CD4-positive, alpha-beta memory T cell (primary cell): ENCODE results near the gene METTL1. TPM values are rescaled to one million over a fixed set of nuclear protein-coding genes. Genes with fewer than 3 reads are reported as not detected.

ENCODE experiments used
- CTCF ChIA-PET: fragments of 350-600 bp; sonication (Branson Sonifier 250); formaldehyde crosslinking; loops from one replicate; lab custom pipeline; 2021; ENCODE audit warnings: inconsistent platforms; ENCODE audit not compliant: partially characterized antibody; lab: Charles Lee
- POLR2A ChIA-PET: fragments of 350-600 bp; sonication (Branson Sonifier 250); formaldehyde crosslinking; loops from one replicate; lab custom pipeline; 2021; ENCODE audit not compliant: partially characterized antibody; lab: Charles Lee
- DNase-seq, 5 donors: peaks; one replicate each; pipeline versions ENCODE4 v3.0.0 to v3.0.0-alpha.2; 2020 to 2022; ENCODE audit warnings: mixed read lengths in 1 of 5
- H3K27ac ChIP-seq: one replicate; pipeline ENCODE4 v1.7.0; 2013; ENCODE audit warnings: low read depth, low read length
- H3K27me3 ChIP-seq: 2 replicates; pipeline ENCODE4 v1.7.0; 2013; ENCODE audit warnings: mild to moderate bottlenecking, low read length, moderate library complexity; ENCODE audit not compliant: insufficient read depth
- H3K36me3 ChIP-seq: 2 replicates; pipeline ENCODE4 v1.7.0; 2013; ENCODE audit warnings: mild to moderate bottlenecking, low read length, moderate library complexity; ENCODE audit not compliant: insufficient read depth
- H3K4me1 ChIP-seq: 2 replicates; pipeline ENCODE4 v1.7.0; 2013; ENCODE audit warnings: mild to moderate bottlenecking, low read length, moderate library complexity; ENCODE audit not compliant: insufficient read depth
- H3K4me3 ChIP-seq, 2 donors: one replicate each; pipeline ENCODE4 v1.7.0; 2013; ENCODE audit warnings: low read length in 2 of 2, mild to moderate bottlenecking in 1 of 2
- H3K9me3 ChIP-seq, 2 donors: one replicate each; pipeline ENCODE4 v1.7.0; 2013; ENCODE audit warnings: low read length in 2 of 2, control low read depth in 1 of 2; ENCODE audit not compliant: control insufficient read depth in 1 of 2
- H3K27ac Mint-ChIP-seq, 7 donors: one replicate each; pipeline ENCODE4 v1.8.0; 2020 to 2021; ENCODE audit warnings: mixed read lengths in 7 of 7, mild to moderate bottlenecking in 6 of 7, inconsistent platforms in 3 of 7, moderate library complexity in 3 of 7
- H3K27me3 Mint-ChIP-seq, 2 donors: one replicate each; pipeline ENCODE4 v1.8.0; 2020 to 2021; ENCODE audit warnings: mixed read lengths in 2 of 2
- H3K36me3 Mint-ChIP-seq, 2 donors: one replicate each; pipeline ENCODE4 v1.8.0; 2020 to 2021; ENCODE audit warnings: mixed read lengths in 2 of 2, inconsistent platforms in 1 of 2, mild to moderate bottlenecking in 1 of 2
- H3K4me1 Mint-ChIP-seq, 4 donors: one replicate each; pipeline ENCODE4 v1.8.0; 2020 to 2021; ENCODE audit warnings: mixed read lengths in 4 of 4, mild to moderate bottlenecking in 1 of 4
- H3K4me3 Mint-ChIP-seq, 8 donors: one replicate each; pipeline ENCODE4 v1.8.0; 2020 to 2021; ENCODE audit warnings: mixed read lengths in 8 of 8, mild to moderate bottlenecking in 7 of 8, moderate library complexity in 6 of 8, inconsistent platforms in 3 of 8
- H3K9me3 Mint-ChIP-seq, 8 donors: one replicate each; pipeline ENCODE4 v1.8.0; 2020 to 2021; ENCODE audit warnings: mixed read lengths in 8 of 8, mild to moderate bottlenecking in 5 of 8, inconsistent platforms in 3 of 8, moderate library complexity in 1 of 8
- intact Hi-C: fragments of 100-400 bp; cut with micrococcal nuclease; formaldehyde crosslinking; loops from one replicate; pipeline ENCODE4 v1.15.1; 2023
- polyA plus RNA-seq, 2 donors: library from polyadenylated mRNA; unstranded; fragments of 300-500 nt; fragmentation: Illumina TruSeq; gene quantifications; one replicate each; pipeline ENCODE4 v1.2.3, GENCODE V29; 2021
- total RNA-seq, 2 experiments: library from RNA; stranded (reverse); gene quantifications; one replicate each; pipeline ENCODE4 v1.2.3, GENCODE V29; 2021

Gene METTL1
- total and polyA plus RNA-seq, 4 experiments from 2014 or later = 9.9 to 19.1 (median 13.6) TPM

DNA sequence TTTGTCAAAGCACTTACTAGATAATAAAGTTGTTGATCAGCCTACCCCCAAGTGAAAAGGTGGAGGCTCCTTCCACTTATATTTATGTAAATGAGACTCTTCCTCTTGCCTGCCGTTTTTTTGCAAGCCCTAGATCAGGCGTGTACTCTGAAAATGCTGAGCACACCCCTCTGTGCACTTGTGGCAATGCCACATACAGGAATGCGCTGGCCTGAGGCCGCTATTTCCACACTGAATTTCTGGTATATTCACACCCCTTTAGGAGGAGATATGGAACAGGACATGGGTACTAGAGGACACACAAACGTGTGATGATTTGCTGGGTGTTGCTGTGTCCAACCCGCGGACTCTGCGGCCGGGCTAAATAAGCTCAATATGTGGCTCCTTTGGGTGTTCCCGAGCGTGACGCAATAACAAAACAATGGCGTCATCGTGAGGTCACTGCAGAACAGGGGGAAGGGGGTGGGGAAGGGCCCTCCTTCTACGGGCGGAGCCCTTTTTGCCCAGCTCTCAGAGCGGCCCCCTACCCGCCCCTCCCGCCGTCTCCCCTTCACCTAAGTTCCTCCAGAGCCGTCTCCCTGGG lies 27.6 kb downstream of the METTL1 start:
- Mint-ChIP-seq H3K4me3 (peak overlapping the region; percentile 86 to 97 (median 92)), H3K27me3 (no peaks in the 10 kb centered on the region), H3K4me1 (peaks cover 32 to 64% (median 48%) of the 10 kb centered on the region in 4 donors), H3K9me3 (peaks cover 0 to 2% (median 0%) of the 10 kb centered on the region in 8 donors), H3K27ac (peak overlapping the region; percentile 88 to 99 (median 97)), H3K36me3 (peaks cover 16 to 46% of the 10 kb centered on the region in 2 donors)
- H3K4me3 ChIP-seq = peak overlapping the region; percentile 72 to 83
- H3K27me3 ChIP-seq = no peaks in the 10 kb centered on the region
- intact Hi-C loops = loop anchor here (1.0 to 5.0 kb wide), 3 partner anchors 8 to 282 kb away; partner anchors contain the start of genes ARHGAP9 and CDK4
- peak overlapping the region; percentile 93 for H3K27ac ChIP-seq
- peaks cover 55% of the 10 kb centered on the region for H3K4me1 ChIP-seq
- H3K9me3 ChIP-seq = no peaks in the 10 kb centered on the region
- POLR2A ChIA-PET = interaction anchor here (0.8 to 2.3 kb wide), 23 partner anchors 8 to 267 kb away, joined by 3 to 17 read pairs (median 5); partner anchors contain the start of genes ARHGAP9, CDK4, CYP27B1 and EEF1AKMT3
- peak in 2 of 5 donors; percentile 76 to 82 for DNase-seq
- CTCF ChIA-PET = interaction anchor here (1.1 to 6.3 kb wide), 11 partner anchors 10 to 161 kb away, joined by 3 to 51 read pairs (median 4); partner anchors contain the start of genes MARCHF9 and OS9
- H3K36me3 ChIP-seq = peaks cover 22% of the 10 kb centered on the region

GRCh38 chr12:57743769-57744168 lies 28.1 kb downstream of the METTL1 start:
- Histone ChIP-seq H3K27ac (peak overlapping the region; percentile 93), H3K4me1 (peaks cover 61% of the 10 kb centered on the region), H3K36me3 (peaks cover 17% of the 10 kb centered on the region), H3K9me3 (no peaks in the 10 kb centered on the region), H3K4me3 (no peak overlapping the region), H3K27me3 (no peaks in the 10 kb centered on the region)
- ChIA-PET CTCF (interaction anchor here (1.1 to 6.3 kb wide), 4 partner anchors 10 to 159 kb away, joined by 3 to 51 read pairs (median 8); partner anchors contain the start of gene MARCHF9), POLR2A (interaction anchor here (0.7 to 2.3 kb wide), 11 partner anchors 8 to 267 kb away, joined by 3 to 17 read pairs (median 5); partner anchors contain the start of genes CDK4, EEF1AKMT3, MBD6 and METTL1)
- no peaks in the 10 kb centered on the region for H3K27me3 Mint-ChIP-seq
- H3K4me1 Mint-ChIP-seq = peaks cover 33 to 69% (median 51%) of the 10 kb centered on the region in 4 donors
- H3K4me3 Mint-ChIP-seq = peak overlapping the region in 7 of 8 donors; percentile 86 to 97 (median 94)
- peak overlapping the region; percentile 88 to 99 (median 97) for H3K27ac Mint-ChIP-seq
- peaks cover 16 to 44% of the 10 kb centered on the region in 2 donors for H3K36me3 Mint-ChIP-seq
- no peak for DNase-seq
- intact Hi-C loops = loop anchor here (1.0 to 5.0 kb wide), 3 partner anchors 9 to 281 kb away; partner anchors contain the start of genes ARHGAP9 and CDK4
- peaks cover 0 to 2% (median 0%) of the 10 kb centered on the region in 8 donors for H3K9me3 Mint-ChIP-seq

DNA sequence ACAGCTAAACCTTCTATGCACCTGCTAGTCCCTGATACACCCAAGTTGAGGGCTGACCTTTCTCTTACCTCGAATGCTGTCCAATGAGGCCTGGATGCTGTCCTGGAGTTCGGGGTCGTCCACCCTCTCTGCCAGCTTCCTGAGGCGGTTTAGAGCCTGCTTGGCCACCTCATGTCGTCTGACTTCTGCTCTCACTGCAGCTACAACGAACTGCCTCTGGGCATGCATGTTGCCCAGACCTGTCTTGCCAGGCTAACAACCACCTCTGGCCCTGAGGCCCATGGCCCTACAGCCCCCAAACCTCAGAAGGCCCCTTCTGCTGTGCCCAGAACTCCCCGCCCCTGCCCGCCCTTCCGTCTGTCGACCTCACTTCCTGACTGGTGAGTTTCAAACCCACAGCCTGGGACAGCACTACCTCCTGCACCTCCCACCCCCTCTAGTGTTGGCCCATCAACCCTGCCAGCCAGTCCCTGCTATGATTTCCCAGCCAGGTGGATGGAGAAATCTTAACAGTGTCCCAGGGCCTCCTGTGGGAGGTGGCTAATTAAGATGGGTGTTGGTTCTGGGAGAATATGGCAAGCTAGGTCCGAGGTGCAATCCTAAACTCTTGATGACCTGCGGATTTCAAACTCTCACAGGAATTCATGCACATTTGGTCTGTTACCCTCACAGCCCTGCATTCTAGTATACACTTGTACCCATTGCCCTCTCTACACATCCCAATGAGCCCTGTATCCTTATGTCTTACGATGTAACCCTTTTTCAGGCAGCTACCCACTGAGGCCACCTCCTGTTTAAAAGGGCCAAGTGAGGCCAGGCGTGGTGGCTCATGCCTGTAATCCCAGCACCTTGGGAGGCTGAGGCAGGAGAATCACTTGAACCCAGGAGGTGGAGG lies 29.8 kb downstream of the METTL1 start:
- CTCF ChIA-PET = interaction anchor here (0.6 to 6.3 kb wide), 22 partner anchors 8 to 284 kb away, joined by 3 to 51 read pairs (median 5); partner anchors contain the start of genes B4GALNT1, CDK4, MARCHF9 and OS9
- peaks cover 64% of the 10 kb centered on the region for H3K4me1 ChIP-seq

DNA sequence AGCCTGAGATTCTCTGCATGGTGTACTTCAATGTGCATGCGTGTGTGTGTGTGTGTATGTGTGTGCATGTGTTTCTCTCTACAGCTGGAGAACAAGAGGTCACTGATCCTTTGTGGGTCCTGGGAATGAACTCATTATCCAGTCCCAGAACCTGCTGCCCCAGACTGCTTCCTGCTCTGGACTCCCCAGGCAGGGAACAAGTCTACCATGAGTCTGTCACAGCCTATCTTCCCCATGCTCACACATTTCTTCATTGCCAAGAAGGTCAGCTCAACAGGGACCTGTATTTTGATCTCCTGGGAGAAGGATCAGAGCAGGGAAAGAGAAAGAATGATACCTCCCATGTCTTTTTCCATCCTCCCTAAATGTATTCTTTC lies 30.5 kb downstream of the METTL1 start:
- H3K9me3 ChIP-seq = no peaks in the 10 kb centered on the region
- ChIA-PET POLR2A (interaction anchor here (0.9 to 3.4 kb wide), 27 partner anchors 9 to 1095 kb away, joined by 3 to 34 read pairs (median 5); partner anchors contain the start of genes ARHGAP9, B4GALNT1, CDK4 and CYP27B1), CTCF (interaction anchor here (0.7 to 6.3 kb wide), 21 partner anchors 9 to 283 kb away, joined by 3 to 51 read pairs (median 5); partner anchors contain the start of genes B4GALNT1, CDK4, MARCHF9 and OS9)
- H3K36me3 ChIP-seq = peaks cover 7% of the 10 kb centered on the region
- peaks cover 0 to 2% (median 0%) of the 10 kb centered on the region in 8 donors for H3K9me3 Mint-ChIP-seq
- H3K27me3 ChIP-seq = no peaks in the 10 kb centered on the region
- H3K4me1 ChIP-seq = peaks cover 71% of the 10 kb centered on the region
- peak overlapping the region; percentile 88 to 99 (median 97) for H3K27ac Mint-ChIP-seq
- peak overlapping the region; percentile 7 to 96 for H3K4me3 ChIP-seq
- H3K4me1 Mint-ChIP-seq = peaks cover 36 to 72% (median 55%) of the 10 kb centered on the region in 4 donors
- DNase-seq = no peak
- H3K27me3 Mint-ChIP-seq = no peaks in the 10 kb centered on the region
- H3K36me3 Mint-ChIP-seq = peaks cover 10 to 37% of the 10 kb centered on the region in 2 donors
- peak overlapping the region; percentile 92 for H3K27ac ChIP-seq
- H3K4me3 Mint-ChIP-seq = peak overlapping the region; percentile 87 to 98 (median 94)
- intact Hi-C loops = loop anchor here (1.0 to 5.0 kb wide), 5 partner anchors 13 to 279 kb away; partner anchors contain the start of genes ARHGAP9, DDIT3 and MARCHF9

More for the DNA sequence above, 29.8 kb downstream of the METTL1 start:
- POLR2A ChIA-PET = interaction anchor here (0.9 to 3.4 kb wide), 25 partner anchors 8 to 1096 kb away, joined by 3 to 34 read pairs (median 5); partner anchors contain the start of genes ARHGAP9, B4GALNT1, CDK4 and CYP27B1
- peak overlapping the region; percentile 87 to 98 (median 94) for H3K4me3 Mint-ChIP-seq
- DNase-seq = peak; percentile 77 to 88 (median 83)
- H3K4me1 Mint-ChIP-seq = peaks cover 33 to 69% (median 50%) of the 10 kb centered on the region in 4 donors
- intact Hi-C loops = loop anchor here (1.0 to 5.0 kb wide), 8 partner anchors 13 to 280 kb away; partner anchors contain the start of genes ARHGAP9, B4GALNT1, DDIT3 and MARCHF9
- Histone ChIP-seq H3K4me3 (peak overlapping the region; percentile 7 to 96), H3K27ac (peak overlapping the region; percentile 92), H3K9me3 (no peaks in the 10 kb centered on the region), H3K27me3 (no peaks in the 10 kb centered on the region), H3K36me3 (peaks cover 6% of the 10 kb centered on the region)
- peaks cover 0 to 2% (median 0%) of the 10 kb centered on the region in 8 donors for H3K9me3 Mint-ChIP-seq
- H3K36me3 Mint-ChIP-seq = peaks cover 8 to 37% of the 10 kb centered on the region in 2 donors
- H3K27ac Mint-ChIP-seq = peak overlapping the region; percentile 88 to 99 (median 97)
- no peaks in the 10 kb centered on the region for H3K27me3 Mint-ChIP-seq

- intact Hi-C loops = loop anchor here (1.0 to 5.0 kb wide), 5 partner anchors 14 to 279 kb away; partner anchors contain the start of genes ARHGAP9, DDIT3 and MARCHF9
- Histone ChIP-seq H3K27ac (peak overlapping the region; percentile 92), H3K4me3 (peak overlapping the region; percentile 7 to 96), H3K36me3 (peaks cover 10% of the 10 kb centered on the region), H3K9me3 (no peaks in the 10 kb centered on the region), H3K27me3 (no peaks in the 10 kb centered on the region), H3K4me1 (peaks cover 67% of the 10 kb centered on the region)
- Mint-ChIP-seq H3K9me3 (peaks cover 0 to 3% (median 0%) of the 10 kb centered on the region in 8 donors), H3K27me3 (no peaks in the 10 kb centered on the region), H3K4me1 (peaks cover 31 to 69% (median 51%) of the 10 kb centered on the region in 4 donors), H3K36me3 (peaks cover 12 to 35% of the 10 kb centered on the region in 2 donors), H3K4me3 (peak overlapping the region; percentile 87 to 98 (median 94)), H3K27ac (peak overlapping the region; percentile 88 to 99 (median 97))
- POLR2A ChIA-PET = interaction anchor here (0.6 to 3.4 kb wide), 28 partner anchors 9 to 1094 kb away, joined by 3 to 34 read pairs (median 5); partner anchors contain the start of genes ARHGAP9, B4GALNT1, CDK4 and CYP27B1
- DNase-seq = peak; percentile 87 to 94 (median 89)
- CTCF ChIA-PET = interaction anchor here (0.7 to 6.3 kb wide), 21 partner anchors 8 to 282 kb away, joined by 3 to 51 read pairs (median 5); partner anchors contain the start of genes B4GALNT1, CDK4, MARCHF9 and OS9
These were observed 31.1 kb downstream of the METTL1 start for GRCh38 chr12:57740656-57741412.
